ENCODE measurements around the gene ADCY5.

ADCY5 gene

DNA sequence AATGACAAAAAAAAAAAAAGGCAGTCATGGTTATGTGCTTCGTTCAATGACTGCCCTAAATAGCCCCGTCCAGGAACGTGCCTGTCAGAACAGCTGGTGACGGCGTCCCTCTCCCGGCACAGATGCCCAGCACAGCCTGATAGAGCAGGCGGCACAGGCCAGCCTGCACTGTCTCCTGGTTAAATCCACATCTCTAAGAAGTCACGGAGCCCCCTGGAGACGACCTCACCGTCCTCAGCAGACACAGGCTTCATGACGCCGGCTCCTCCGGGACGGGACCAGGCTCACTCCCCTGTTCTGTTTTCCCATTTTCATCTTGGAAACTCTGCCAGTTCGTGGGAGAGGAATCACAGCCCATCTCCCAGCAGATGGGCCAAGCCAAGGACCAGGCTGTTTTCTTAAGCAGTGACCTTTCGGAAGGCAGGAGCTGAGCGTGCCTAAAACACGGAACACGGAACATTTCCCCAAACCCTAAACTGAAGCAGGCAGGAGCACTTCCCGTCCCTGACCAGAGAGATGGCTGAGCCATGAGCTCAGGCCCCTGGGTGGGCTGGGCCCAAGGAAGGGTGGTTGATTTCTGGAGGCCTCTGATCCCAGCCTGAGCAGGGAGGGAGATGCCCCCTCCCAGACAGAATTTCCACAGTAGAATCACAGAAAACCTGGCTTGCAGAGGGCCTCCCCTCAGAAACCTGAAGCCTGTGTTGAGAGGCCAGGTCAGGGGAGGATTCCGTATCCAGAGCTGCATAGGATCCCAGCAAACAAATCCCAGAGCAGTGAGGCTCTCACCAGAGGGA is 35.9 kb downstream of the ADCY5 start:
- TF ChIP-seq CTBP1 (IDR thresholded peaks at IDR 0.05; ENCODE audit: borderline replicate concordance): no peak
- TF ChIP-seq FOXA1 (IDR thresholded peaks at IDR 0.05): no peak
- TF ChIP-seq FOXM1 (IDR thresholded peaks at IDR 0.05; ENCODE audit: borderline replicate concordance): no peak
- CTCF ChIA-PET: no interaction called here
- no peak for DNase-seq (ENCODE audit: extremely low spot score)
- POLR2A ChIA-PET: no interaction called here

DNA sequence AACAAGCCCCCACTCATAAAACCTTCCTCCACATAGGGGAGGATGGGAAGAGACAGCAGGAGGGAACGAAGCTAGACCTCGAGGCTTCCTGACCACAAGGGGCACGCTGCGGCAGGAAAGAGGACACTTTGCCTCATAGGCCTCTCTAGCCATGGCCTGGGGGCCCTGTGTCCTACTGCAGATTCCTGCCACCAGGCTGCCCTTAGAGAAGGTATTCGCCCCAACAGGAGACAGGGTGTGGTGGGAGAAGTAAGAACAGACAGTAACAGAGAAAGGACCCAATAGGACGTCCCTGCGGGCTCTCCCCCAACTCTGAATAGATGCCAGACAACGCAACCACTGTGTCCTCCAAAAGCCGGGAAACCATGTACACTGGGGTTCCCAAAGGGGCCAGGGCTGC is 36.8 kb downstream of the ADCY5 start:
- POLR2A ChIA-PET: no interaction called here
- CTCF ChIA-PET: no interaction called here
- TF ChIP-seq NFRKB (IDR thresholded peaks at IDR 0.05) (no peak), L3MBTL2 (conservative IDR thresholded peaks at IDR 0.05) (no peak), LEF1 (IDR thresholded peaks at IDR 0.05; ENCODE audit: borderline replicate concordance) (no peak), SP1 (IDR thresholded peaks at IDR 0.05) (no peak), FOXK2 (IDR thresholded peaks at IDR 0.05) (no peak), BHLHE40 (IDR thresholded peaks at IDR 0.05; ENCODE audit: borderline replicate concordance) (no peak), TARDBP (IDR thresholded peaks at IDR 0.05) (no peak), FOXA1 (IDR thresholded peaks at IDR 0.05) (no peak), SUZ12 (IDR thresholded peaks at IDR 0.05) (no peak), ZNF384 (IDR thresholded peaks at IDR 0.05) (no peak), CTBP1 (IDR thresholded peaks at IDR 0.05; ENCODE audit: borderline replicate concordance) (no peak)
- TF ChIP-seq, protein P1, sequence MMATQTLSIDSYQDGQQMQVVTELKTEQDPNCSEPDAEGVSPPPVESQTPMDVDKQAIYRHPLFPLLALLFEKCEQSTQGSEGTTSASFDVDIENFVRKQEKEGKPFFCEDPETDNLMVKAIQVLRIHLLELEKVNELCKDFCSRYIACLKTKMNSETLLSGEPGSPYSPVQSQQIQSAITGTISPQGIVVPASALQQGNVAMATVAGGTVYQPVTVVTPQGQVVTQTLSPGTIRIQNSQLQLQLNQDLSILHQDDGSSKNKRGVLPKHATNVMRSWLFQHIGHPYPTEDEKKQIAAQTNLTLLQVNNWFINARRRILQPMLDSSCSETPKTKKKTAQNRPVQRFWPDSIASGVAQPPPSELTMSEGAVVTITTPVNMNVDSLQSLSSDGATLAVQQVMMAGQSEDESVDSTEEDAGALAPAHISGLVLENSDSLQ (IDR thresholded peaks at IDR 0.05): no peak
- no peak for DNase-seq (ENCODE audit: extremely low spot score)

DNA sequence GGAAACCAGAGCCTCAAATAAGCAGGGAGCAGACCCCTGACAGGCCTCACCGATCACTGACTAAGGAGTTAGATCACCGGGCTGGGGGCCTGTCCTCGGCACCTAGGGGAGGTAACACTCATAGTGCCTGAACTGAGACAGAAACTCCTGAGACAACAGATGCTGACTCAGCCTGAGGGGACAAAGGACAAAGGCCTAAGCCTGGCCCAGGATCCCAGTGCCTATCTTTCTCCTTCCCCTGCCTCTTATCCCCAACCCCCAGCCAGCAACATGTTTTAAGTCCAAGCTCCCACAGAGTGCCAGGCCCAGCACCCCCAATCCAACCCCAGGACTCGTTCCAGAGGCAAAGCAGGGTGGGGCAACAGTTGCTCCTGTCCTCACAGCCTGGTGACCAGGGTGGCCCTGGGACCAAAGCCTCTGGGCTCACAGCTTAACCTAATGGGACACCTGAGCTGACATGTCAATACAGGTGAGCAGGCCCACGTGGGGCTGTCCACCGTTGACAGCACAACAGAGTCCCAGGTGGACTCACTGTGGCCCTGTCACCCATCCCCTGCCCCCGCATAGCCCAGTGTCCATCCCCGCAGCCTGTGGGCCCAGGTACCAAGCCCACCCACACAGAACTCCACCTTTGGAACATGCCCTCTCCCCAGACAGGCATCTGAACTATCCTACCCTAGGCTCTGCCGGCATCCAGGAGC is 37.4 kb downstream of the ADCY5 start:
- no peak for DNase-seq (ENCODE audit: extremely low spot score)
- CTCF ChIA-PET: interaction anchor here (0.7 to 1.3 kb wide), 2 partner anchors 20 to 1074 kb away, joined by 3 read pairs; no protein-coding TSS in a partner anchor
- POLR2A ChIA-PET: no interaction called here
- TF ChIP-seq HDGF (IDR thresholded peaks at IDR 0.05; ENCODE audit: borderline replicate concordance) (no peak), LEF1 (IDR thresholded peaks at IDR 0.05; ENCODE audit: borderline replicate concordance) (no peak), SP1 (IDR thresholded peaks at IDR 0.05) (no peak), CTBP1 (IDR thresholded peaks at IDR 0.05; ENCODE audit: borderline replicate concordance) (no peak), ARNT (IDR thresholded peaks at IDR 0.05) (no peak), SUZ12 (IDR thresholded peaks at IDR 0.05) (no peak), ZNF384 (IDR thresholded peaks at IDR 0.05) (no peak)

DNA sequence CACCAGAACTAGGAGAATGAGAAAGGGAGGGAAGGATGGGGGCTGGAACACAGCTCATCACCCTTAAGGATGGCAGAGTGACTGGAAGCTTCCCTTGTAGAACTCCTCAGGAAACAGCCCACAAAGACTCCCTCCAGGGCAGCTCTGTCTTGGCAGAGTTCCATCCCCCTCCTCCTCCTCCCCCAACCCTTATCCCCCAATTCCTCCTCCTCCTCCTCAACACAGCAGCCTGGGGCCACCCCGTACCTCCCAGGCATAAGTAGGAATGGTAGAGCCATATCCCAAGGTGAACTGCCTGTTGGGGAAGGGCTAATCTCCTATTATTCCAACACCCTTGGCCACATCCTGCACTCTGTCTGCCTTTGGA is 38.8 kb downstream of the ADCY5 start:
- DNase-seq (ENCODE audit: extremely low spot score): no peak
- TF ChIP-seq CTBP1 (IDR thresholded peaks at IDR 0.05; ENCODE audit: borderline replicate concordance): no peak
- no peak for TF ChIP-seq NFRKB (IDR thresholded peaks at IDR 0.05)
- TF ChIP-seq TARDBP (IDR thresholded peaks at IDR 0.05): no peak
- TF ChIP-seq SUZ12 (IDR thresholded peaks at IDR 0.05): no peak
- TF ChIP-seq ELF4 (IDR thresholded peaks at IDR 0.05): no peak
- no peak for TF ChIP-seq FOXM1 (IDR thresholded peaks at IDR 0.05; ENCODE audit: borderline replicate concordance)
- no peak for TF ChIP-seq FOXA1 (IDR thresholded peaks at IDR 0.05)
- no peak for TF ChIP-seq LEF1 (IDR thresholded peaks at IDR 0.05; ENCODE audit: borderline replicate concordance)
- no peak for TF ChIP-seq FOXK2 (IDR thresholded peaks at IDR 0.05)
- TF ChIP-seq HDGF (IDR thresholded peaks at IDR 0.05; ENCODE audit: borderline replicate concordance): no peak
- ChIA-PET POLR2A (no interaction called here), CTCF (interaction anchor here (0.6 to 1.4 kb wide), 4 partner anchors 9 to 473 kb away, joined by 3 read pairs; no protein-coding TSS in a partner anchor)

DNA sequence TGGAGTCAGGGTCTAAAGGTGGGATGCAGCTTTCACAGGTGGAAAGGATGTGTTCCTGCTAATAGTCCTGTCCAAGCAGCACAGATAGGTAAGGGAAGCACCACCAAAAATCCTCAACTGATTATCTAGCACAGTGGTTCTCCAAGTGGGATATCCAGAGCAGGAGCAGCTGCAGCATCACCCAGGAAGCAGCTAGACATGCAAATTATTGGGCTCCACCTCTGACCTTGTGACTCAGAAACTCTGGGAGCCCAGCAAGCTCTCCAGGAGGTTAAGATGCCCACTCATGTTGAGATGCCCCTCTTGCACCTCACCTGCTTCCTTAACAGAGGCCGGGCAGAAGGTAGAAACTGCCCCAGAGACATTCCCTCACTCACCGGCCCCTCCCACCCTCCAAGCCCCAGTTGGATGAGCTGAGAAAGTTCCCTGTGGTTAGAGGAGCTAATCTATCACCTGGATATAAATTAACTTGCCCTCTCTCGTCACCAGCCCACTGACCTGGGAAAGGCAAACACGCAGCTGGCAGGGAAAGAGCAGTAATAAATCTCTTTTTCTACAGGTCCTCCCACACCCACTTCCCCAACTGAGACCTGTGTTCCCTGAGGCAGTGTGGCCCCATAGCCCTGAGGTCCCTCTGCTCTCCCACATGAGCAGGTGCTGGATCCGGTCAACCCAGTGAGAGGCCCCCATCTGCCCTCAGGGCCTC is 39.3 kb downstream of the ADCY5 start:
- TF ChIP-seq ZNF384 (IDR thresholded peaks at IDR 0.05): no peak
- TF ChIP-seq CTBP1 (IDR thresholded peaks at IDR 0.05; ENCODE audit: borderline replicate concordance): no peak
- TF ChIP-seq NFRKB (IDR thresholded peaks at IDR 0.05): no peak
- no peak for TF ChIP-seq TARDBP (IDR thresholded peaks at IDR 0.05)
- no peak for TF ChIP-seq LEF1 (IDR thresholded peaks at IDR 0.05; ENCODE audit: borderline replicate concordance)
- no peak for TF ChIP-seq ELF4 (IDR thresholded peaks at IDR 0.05)
- TF ChIP-seq, protein P1 (IDR thresholded peaks at IDR 0.05): no peak
- no peak for TF ChIP-seq HDGF (IDR thresholded peaks at IDR 0.05; ENCODE audit: borderline replicate concordance)
- no peak for TF ChIP-seq BHLHE40 (IDR thresholded peaks at IDR 0.05; ENCODE audit: borderline replicate concordance)
- TF ChIP-seq ARNT (IDR thresholded peaks at IDR 0.05): no peak
- no peak for TF ChIP-seq FOXA1 (IDR thresholded peaks at IDR 0.05)
- no peak for DNase-seq (ENCODE audit: extremely low spot score)
- CTCF ChIA-PET: interaction anchor here (0.6 to 1.4 kb wide), 2 partner anchors 10 to 472 kb away, joined by 3 read pairs; no protein-coding TSS in a partner anchor
- POLR2A ChIA-PET: no interaction called here

DNA sequence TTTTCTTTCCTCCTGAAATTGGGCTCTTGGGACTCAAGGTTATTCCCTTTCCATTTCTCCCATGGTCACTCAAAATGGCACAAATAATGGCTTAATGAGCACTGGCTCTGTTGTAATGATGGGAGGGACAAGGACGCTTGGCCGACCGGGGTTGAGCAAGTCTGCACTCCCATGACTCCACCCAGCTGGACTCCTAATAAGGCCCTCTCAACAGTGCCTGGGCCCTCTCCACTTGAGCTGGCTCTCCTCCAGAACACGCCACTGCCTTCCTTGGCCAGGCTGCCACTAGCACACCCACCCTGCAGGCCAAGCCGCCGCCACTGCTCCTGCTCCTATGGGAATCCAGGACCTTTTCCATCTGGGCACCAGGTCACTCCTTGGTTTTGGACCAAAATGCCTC is 42.3 kb downstream of the ADCY5 start:
- ChIA-PET POLR2A (interaction anchor here (0.6 to 0.8 kb wide), 2 partner anchors 8 to 10 kb away, joined by 3 read pairs; no protein-coding TSS in a partner anchor), CTCF (no interaction called here)
- TF ChIP-seq NFRKB (IDR thresholded peaks at IDR 0.05) (no peak), ARNT (IDR thresholded peaks at IDR 0.05) (no peak), FOXA1 (IDR thresholded peaks at IDR 0.05) (no peak), BHLHE40 (IDR thresholded peaks at IDR 0.05; ENCODE audit: borderline replicate concordance) (no peak), CTBP1 (IDR thresholded peaks at IDR 0.05; ENCODE audit: borderline replicate concordance) (no peak), ZNF384 (IDR thresholded peaks at IDR 0.05) (no peak), SP1 (IDR thresholded peaks at IDR 0.05) (no peak), LEF1 (IDR thresholded peaks at IDR 0.05; ENCODE audit: borderline replicate concordance) (no peak), TARDBP (IDR thresholded peaks at IDR 0.05) (no peak), FOXK2 (IDR thresholded peaks at IDR 0.05) (no peak), FOXM1 (IDR thresholded peaks at IDR 0.05; ENCODE audit: borderline replicate concordance) (no peak)
- DNase-seq (ENCODE audit: extremely low spot score): no peak

Data from HEK293T (cell line).